SK-N-MC (cell line): ENCODE measurements around the gene CABS1.

Experiments
- EZH2 ChIP-seq: fragments of 200-600 bp; sonication (generic); IDR thresholded peaks from one replicate; pipeline ENCODE4 v1.6.1; 2017; ENCODE audit warnings: antibody characterized with exemption
- POLR2AphosphoS5 ChIP-seq: IDR thresholded peaks from 2 replicates; pipeline ENCODE4 v1.6.1; 2012; ENCODE audit warnings: mild to moderate bottlenecking, low read depth, low read length, borderline replicate concordance

DNA sequence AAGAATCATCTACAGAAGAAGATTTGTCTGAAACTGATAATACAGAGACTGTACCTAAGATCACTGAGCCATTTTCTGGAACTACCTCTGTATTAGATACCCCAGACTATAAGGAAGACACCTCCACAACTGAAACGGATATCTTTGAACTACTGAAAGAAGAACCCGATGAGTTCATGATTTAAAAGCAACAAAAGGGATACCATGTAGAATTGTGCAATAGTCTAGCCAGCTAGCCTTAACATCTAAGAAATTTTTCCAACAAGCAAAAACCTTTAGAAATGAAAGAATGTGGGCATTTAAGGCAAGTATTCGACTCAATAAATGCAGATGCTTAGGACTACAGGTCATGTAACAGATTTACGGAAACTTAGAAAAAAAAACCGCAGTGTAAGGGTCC, 1.3 kb downstream of the CABS1 start:
- no peak for TF ChIP-seq EZH2
- no peak for TF ChIP-seq POLR2AphosphoS5
